Fibroblast of lung (primary cell): Measurements from ENCODE around the gene CSH2.
"Not testable (repeated sequence)": the region's sequence is repeated elsewhere in the genome, so short reads cannot be mapped to it uniquely, and the experiment has no call there.

Experiments
- CTCF ChIP-seq, 2 donors: IDR thresholded peaks in 1 of 2; conservative IDR thresholded peaks in 1 of 2; 1 replicate in 1 of 2; 2 replicates in 1 of 2; pipeline ENCODE4 v1.5.1; 2011 to 2012; ENCODE audit warnings: low read length in 2 of 2, control low read depth in 1 of 2, inconsistent platforms in 1 of 2, low read depth in 1 of 2, mild to moderate bottlenecking in 1 of 2
- EZH2 ChIP-seq: IDR thresholded peaks from 2 replicates; pipeline ENCODE4 v1.5.1; 2012; ENCODE audit warnings: low read length, control low read depth, mild to moderate bottlenecking; ENCODE audit errors: missing control alignments

DNA sequence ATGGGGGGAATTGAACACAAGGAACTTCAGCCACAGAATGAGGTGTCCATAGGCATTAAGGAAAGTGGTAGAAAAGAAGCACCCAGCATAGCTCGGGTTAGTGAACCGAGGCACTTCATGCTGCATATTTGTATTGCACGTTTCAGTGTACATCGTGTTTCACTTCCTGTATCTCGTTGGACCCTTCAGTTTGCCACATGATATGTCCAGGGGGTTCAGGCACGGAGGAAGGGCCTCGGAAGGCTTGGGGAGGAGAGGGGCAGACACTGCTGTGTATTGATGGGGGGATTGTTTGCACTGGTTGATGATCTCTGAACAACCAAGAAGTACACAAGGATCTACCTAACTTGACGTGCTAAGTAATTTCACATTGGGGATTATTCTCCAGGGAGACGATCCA is 48.9 kb upstream of the CSH2 start:
- not testable (repeated sequence) for TF ChIP-seq EZH2; CTCF (conservative IDR thresholded peaks at IDR 0.05 in 1 of 2, IDR thresholded peaks at IDR 0.05 in 1 of 2; ENCODE audit: low read depth in 1 of 2, low read length in 2 of 2)
